COLO829 (cell line): Measurements from ENCODE around the gene KAZN.

Experiments
- DNase-seq: peaks from one replicate; pipeline ENCODE4 v3.0.0; 2012; ENCODE audit warnings: low spot score

The KAZN gene

DNA sequence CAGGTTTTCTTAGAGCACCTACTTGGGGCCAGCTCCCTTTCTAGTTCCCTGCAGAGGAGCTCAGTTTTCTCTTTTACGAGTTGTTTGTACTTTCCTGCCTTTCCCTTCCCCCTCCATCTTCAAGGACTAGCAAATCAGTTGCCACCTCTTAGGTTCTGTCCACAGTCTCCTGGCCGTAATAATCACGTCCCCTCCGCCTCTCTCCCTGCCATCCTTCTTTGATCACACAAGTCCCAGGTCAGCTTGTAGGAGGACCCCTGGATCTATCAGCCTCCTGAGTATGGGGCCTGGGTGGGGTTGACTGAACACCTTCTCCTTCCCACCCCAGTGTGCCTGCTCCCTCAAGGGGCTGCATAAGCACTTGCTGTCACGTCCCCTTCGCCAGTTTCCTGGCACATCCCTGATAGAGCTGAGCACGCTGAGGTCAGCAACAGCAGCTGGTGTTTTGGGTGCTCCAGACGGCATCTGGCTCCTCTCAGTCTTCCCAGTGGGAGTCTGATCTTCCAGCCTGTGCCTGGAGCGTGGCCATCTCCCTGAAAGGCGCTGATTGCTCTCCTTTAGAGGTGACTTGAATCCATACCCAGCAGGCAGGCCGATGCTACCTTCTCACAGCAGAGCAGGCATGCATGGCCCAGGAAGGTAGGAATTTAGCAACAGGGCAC lies 338.9 kb downstream of the KAZN start:
- no peak for DNase-seq

DNA sequence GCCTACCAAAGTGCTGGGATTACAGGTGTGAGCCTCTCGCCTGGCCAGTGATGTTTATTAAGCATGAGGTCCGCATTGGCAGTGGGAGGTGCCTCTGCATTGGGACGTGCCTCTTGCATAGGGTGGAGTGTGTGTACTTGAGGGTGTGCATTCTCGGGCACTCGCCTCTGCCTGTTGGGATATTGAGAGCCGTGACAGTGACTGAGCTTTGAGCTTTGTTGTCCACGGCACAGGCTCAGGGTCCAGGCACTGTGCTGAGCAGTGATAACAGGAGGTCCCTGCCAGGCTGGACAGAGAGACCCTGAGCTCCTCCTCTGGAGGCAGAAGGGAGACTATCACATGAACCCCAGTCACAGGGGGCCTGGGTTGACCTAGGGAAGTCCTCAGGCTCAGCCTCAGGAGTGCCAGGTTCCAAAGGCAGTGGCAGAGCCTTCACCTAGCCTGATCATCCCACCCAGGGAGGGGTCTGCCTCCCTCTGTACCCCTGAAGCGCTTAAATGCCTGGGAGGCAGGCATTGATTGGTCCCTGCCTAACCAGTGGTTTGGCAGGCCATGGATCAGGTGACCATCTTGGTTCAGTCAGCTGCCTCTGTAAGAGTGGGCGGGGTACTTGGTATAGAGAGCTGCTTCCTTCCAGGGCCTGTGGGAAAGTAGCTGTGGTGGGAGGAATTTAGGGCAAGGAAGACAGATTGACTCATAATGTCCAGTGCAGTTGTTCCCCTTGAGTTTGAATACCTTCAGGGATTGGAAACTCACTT lies 341.2 kb downstream of the KAZN start:
- no peak for DNase-seq

DNA sequence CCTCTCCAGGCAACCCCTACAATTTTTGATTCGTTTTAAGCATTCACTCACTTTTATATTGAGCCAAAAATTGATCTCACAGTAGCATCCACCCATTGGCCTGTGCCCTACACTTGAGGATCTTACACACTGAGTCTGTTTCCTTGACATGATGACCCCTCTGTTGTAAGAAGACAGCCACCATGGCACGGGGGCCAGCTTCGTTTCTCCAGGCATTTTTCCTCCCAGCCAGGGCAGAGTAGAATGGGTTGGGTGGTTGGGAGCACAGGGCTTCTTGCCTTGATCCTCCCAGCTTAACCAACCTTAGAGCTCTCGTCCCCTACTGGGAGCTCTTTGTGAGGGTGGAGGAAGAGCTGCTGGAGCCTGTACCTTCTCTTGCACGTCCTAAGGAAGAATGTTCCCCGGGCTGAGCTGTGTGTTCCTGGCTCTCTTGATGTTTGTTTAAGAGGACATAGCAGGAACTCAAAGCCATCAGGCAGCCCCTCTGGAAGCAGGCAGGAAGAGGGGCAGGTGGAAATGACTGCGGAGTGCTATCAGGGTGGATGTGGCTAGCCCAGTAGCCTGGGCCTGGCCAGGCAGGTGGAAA lies 341.9 kb downstream of the KAZN start:
- no peak for DNase-seq

DNA sequence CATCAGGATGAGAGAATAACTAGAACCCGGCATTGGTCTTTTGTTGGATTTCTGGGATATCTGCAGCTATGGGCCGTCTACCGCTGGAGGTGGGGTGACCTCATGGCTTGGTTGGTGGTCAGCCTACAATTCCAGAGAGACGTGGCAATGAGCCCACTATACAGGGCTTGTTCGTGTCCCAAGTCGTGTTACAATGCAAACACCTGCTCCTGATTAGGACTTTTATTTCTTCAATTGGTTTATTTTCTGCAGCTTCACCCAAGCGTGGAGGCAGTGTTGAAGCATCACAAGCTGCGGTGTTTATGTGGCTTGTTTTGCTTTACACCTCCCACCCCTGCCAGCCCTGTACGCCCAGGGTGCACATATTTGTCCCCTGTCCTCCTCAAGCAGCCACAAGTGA lies 343.4 kb downstream of the KAZN start:
- no peak for DNase-seq

DNA sequence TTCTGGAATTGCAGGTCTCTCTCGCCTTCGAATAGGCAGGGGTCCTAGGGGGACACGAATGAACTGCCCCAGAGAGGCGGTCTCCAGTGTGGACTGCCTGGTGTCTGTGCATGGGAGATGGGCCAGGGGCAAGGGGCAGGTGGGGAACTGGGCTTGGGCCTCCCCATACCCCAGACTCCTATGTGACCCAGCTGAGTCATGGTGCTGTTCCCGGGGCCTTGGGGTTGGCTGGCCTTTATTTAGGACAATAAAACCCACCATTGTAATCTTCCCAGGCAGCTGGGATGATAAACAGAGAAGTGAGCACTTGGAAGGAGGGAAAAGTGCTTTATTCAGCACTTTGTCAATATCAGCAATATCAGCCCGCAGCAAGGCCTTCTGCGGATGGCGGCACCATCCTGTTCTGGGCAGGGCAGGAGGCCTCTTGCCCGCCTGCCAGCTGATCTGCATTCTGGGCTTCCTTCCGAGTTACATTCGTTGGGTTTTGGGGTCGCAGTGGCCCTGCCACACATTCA lies 346.0 kb downstream of the KAZN start:
- DNase-seq: no peak

DNA sequence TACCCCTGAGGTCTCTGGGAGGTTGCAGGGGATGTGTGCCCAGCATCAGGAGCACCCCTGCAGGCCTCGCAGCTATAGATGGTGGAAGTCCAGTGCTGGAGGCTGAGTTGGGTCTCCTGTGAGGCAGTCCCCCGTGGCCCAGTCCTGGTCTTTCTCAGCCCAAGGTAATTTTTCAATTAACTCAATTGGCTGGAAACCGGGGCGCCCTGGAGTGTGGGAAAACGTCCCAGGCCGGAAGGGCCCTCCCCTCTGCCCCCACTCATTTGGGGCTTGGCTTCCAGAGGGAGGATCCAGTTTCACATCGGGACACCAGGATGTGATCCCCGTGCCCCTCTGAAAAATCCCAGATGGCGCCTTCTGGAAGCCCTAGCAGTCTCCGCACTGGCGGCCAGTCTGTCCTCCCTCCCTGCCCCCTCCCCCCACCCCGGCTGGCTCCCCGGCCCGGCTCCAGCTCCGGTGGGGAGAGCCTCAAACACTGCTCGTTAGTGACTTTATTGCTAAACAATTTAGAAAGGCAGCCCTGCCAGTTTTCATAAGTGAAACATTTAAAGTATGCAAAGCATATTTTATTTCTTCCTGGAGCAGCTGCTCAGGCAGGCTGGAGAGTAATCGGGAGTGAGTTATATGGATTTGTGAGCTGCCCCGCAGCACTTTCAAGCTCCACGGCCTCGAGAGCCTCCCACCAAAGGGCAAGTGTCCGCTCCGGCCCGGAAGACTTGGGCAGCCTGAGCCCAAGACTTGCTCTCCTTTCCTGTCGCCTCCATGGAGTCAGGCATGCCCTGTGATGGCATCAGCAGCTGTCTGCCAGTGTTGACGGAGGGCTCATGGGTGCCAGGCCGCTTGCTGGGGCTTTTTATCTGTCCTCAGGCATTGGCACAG lies 346.9 kb downstream of the KAZN start:
- no peak for DNase-seq

DNA sequence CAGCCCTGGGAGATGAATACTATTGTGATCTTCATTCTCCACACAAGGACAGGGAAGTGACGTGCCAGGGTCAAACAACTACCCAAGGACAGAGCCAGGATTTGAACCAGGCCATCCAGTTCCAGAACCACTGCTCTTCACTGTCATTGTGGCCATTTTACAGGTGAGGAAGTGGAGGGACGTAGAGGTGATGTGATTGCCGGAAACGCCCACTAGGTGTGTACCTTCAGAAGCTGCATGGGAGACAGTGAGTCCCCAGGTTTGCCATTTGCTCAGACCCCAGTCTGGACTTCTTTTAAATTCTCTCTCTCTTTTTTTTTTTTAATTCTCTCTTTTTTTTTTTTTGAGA lies 347.5 kb downstream of the KAZN start:
- no peak for DNase-seq

DNA sequence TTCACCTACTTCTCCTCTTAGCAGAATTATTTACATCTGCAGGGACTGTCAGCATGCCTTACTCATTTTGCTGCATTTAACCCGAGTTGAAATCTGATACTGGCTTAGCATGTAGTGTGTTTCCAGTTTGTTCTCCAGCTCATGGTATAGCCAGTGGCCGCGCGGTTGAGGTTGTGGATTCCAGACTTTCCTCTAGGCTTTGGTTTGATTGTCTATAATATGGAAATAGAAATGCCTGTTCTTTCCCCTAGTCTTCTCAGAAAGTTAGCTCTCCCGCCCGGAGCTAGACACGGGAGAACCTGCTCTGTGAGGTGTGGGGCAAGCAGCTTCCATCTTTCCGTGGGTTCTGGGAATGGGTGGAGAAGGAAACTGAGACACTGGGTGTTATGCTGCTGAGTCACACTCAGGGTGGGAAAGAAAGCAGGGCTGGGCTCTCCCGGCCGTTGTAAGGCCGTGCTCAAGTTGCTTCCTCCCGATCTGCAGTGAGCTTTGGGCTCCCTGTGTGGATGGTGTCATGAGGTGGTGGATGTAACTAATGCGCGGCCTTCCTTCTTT lies 348.3 kb downstream of the KAZN start:
- DNase-seq: no peak

DNA sequence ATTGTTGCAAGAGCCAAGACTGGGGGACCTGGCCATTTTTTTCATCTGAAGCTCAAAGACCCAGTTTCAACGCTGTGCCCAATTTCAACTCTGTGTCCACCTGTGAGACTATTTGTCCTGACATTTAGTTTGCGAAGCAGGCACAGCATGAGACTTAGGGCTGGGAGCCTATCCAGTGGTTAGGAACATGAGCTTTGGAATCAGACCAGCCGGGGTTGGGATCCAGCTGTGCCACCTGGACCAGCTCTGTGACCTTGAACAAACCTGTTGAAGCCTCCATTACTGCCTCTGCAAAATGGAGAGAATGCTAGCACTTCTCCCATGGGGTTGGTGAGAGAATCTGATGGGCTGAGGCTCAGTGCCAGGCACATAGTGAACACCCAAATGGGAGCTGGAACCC lies 348.9 kb downstream of the KAZN start:
- no peak for DNase-seq

DNA sequence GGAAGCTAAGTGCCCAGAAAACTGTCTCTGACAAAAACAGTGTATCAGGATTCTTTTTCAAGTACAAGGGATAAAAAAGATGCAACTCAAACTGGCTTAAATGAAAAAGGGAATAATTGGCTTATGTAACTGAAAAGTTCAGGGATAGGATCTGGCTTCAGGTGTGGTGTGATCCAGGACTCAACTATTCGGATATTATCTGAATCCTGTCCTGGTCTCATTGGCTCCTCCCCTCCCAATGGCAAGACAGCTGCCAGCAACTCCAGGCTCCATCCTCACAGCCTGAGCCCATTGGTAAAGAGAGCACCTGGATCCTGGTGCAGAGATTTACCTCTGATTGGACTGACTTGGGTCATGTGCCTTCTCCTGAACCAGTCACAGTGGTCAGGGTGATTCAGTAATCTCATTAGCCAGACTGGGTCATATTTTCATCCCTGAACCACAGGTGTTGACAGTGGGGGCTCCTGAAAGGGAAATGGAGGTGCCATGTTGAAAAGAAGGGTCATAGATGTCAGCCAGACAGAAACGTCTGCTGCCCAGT lies 349.7 kb downstream of the KAZN start:
- no peak for DNase-seq

DNA sequence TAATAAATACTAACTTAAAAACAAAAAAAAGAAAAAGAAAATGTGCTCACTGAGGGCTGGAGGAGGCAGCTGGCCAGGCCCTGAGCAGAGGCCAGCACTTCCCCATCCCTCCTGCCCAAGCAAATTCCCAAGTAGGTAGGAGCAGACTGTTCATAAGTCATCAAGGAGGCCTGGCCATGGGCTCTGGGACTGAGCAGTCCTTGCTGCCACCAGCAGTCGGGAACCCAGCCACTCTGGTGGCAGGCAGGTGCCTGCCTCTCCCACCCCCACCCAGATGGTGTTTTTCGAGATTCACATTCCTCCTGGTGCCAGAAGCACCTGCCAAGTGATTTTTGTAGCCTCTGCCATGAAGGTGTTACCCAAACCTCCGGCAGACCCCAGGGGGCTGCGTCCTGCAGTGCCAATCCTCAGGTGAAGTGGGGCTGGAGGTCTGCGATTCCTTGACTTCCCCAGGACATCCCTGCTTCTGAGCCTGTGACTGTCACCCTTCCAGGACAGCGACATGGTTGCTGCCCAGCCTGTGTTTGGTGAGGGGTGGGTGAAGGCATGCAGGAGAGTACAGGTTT lies 350.9 kb downstream of the KAZN start:
- no peak for DNase-seq

DNA sequence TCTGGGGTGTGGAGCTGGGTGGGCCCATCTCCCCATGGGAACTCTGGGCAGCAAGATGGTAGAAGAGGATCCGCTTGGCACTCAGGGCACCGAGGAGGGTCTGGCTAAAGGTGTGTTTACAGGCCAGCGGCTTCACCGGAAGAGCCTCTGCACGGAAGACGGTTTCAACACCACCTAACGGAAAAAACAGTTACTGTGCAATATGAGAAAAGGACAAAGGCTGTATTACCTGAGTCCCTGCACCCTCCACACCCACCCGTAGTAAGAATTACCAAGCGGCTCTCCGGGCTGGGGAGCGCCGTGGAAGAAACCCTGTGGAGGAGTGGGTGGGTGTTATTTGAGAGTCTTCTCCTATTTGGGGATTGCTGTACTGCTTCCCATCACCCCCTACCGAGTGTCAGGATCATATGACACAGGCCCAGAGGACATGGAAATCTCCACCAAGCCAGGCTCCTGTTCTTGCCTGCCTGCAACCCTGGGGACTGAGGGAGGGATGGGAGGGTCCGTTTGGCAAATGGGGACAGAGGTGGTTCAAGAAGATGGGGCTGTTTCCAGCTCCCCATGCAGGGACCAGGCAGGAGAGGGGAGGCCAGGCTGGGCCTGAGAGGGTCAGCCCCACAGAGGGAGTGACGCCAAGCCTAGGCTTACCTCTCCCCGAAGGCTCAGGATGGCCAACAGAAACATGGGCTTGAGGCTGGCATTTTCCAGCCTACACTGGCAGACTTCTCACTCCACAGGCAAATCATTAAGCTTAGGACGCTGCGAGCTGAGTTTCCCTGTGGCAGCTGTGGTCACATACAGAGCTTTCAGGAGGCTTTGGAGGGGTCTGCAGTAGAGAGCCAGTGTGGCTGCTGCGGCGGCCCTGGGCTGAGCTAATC lies 351.6 kb downstream of the KAZN start:
- DNase-seq: no peak

DNA sequence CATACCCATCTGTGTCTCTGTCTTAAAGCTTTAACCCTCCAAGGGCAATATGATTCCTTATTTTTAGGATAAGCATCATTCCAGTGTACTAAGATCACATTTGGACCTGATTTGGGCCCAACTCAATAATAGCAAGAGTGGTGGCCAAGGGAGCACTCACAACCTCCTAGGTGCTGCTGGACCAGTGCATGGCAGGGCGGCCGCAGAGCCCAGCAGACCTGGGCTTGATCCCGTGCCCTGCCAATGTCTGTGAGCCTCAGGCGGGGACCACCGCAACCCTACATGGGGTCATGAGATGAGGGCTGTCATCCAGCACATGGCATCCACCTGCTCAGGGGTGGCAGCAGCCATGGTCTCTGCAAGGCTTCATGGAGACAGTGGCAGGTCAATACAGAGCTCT lies 353.3 kb downstream of the KAZN start:
- no peak for DNase-seq

DNA sequence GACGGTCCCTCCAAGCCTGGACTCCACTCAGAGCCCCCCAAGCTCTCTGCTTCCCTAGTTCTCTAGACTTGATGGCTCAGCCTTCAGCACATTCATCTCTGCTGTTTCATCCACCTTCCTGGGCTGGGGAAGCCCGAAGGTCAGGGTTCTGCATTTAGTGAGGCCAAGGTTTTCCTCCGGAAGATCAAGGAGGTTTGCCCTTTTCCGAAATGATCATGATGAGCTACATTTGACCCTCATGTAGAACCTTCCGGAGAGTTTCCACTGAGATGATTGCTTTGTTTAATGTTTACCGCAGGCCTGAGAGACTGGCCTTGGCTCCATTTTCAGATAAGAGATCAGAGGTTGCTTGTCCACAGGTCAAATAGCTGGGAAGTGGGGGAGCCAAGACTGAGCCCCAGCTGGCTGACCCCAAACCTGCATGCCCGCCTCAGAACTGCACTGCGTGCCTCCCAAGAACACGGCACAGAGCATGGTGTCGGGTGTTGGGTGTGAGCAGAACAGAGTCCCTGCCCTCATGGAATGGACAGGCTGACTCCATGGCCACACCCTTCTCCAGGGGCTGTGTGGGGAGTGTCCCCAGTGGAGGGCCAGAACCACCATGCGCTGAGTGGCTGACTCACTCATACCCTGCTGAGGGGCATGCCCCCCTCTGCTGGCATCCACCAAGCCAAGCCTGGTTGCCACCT lies 354.3 kb downstream of the KAZN start:
- no peak for DNase-seq

DNA sequence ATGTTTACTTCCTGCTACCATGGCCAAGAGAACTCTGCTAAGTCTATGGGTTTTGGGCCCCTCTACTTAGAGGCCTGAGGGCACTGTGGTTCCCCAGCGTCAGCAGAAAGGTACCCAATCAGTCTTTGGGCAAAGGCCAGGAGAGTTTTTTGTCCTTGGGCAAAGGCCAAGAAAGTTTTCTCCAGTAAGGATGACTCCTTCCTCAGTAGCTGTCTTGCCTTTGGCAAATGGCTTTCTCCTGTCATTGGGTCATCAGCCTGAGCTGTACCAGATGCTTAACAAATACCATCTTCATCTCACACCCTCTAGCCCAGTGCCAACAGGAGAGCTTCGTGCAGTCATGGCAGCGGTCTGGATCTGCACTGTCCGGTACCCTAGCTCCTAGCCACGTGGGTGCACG lies 355.7 kb downstream of the KAZN start:
- DNase-seq: no peak

DNA sequence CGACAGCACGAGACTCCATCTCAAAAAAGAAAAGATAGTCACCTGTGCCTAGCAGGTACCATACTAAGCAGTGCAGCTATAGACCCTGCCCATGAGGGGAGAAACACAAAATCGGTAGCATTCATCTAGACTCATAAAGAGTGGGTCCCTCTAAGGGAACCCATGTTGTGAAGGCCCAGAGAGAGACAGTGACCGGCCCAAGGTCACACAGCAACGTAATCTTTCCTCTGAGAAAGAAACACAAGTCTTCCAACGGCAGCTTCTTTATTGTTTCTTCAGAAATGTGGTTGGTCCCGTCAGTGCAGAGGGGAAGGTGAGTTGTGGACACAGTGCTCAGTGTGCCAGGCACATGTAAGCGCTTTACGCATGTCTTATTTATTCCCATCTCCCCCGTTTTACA lies 356.4 kb downstream of the KAZN start:
- no peak for DNase-seq

DNA sequence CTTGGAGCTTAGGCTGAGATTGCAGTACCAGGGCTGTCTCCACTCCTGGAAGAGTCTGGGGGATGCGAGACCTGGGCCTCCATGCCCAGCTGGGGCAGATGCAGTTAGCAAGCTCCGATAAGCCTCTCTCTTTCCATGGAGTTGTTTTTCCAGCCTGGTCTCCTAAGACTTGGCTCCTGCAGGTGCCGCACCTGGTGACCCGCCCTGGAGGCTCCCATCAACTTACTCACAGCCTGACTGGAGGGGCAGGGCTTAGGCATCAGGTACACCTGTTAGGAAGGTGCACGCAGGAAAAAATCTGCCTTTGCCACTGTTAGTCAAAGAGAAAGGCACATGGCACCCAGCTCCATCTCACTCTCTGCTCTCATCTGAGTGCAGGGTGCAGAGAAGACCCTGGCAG lies 356.9 kb downstream of the KAZN start:
- DNase-seq: no peak

DNA sequence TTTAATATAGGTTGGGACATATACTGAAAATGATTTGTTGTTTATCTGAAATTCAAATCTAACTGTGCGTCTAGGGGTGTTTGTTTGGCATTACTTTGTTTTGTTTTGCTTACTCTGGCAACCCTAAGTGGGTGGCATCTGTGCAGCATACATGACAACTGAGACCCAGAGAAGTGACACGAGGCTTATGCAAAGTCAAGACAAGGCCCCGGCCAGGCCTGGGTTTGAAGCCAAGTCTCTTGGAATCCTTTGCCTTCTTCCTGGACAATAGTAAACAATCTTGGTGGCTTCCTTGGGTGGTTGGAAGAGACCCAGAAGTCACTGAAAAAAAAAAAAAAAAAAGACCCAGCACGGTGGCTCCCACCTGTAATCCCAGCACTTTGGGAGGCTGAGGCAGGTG lies 357.5 kb downstream of the KAZN start:
- no peak for DNase-seq

DNA sequence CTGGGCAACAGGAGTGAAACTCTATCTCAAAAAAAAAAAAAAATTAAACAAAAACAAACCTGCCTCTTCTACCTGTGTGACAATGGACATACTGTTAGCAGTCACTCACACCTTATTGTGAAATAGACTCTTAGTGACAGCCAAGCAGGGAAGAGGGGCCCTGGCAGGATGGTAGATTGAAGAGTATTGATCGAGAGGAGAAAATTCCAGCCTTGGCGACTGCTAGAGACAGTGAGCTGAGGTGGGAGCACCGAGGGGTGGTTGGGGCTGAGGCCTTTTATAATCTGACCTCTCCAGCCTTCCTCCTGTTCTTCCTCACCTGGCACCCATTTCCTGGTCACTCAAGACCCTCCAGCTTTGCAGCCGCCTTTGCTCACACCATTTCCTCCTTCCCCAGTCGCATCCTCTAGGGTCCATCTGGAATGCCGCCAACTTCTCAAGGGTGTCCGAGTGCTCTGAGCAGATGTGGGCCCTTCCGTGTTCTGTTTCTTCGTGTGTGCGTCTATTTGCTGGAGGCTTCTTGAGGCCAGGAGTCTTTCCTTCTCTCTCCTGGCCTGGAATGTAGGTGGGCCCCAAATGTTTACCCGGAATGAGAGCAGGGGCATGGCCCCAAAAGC lies 358.2 kb downstream of the KAZN start:
- no peak for DNase-seq
